Occipital lobe (tissue), 2 donors: ENCODE measurements around the gene ELN. TPM values are rescaled to one million over a fixed set of nuclear protein-coding genes. Genes with fewer than 3 reads are reported as not detected.
A peak's percentile ranks its signal among the peaks of the same experiment; 100 is the strongest.
"Not testable (repeated sequence)": the region's sequence is repeated elsewhere in the genome, so short reads cannot be mapped to it uniquely, and the experiment has no call there.

Source experiments
- DNase-seq: peaks from one replicate; lab custom pipeline; 2025; lab: John Stamatoyannopoulos, UW
- total RNA-seq: library from RNA; depleted of rRNA; stranded (reverse); fragments of >200 nt; gene quantifications from one replicate; pipeline ENCODE4 v1.2.3, GENCODE V29; 2014

Gene ELN
- total RNA-seq, 1 donor from 2014 or later: 10.9 TPM

- no peak for DNase-seq
Measured at GRCh38 chr7:74040791-74041520, 13.0 kb downstream of the ELN start.

GRCh38 chr7:74042746-74043522 lies 15.0 kb downstream of the ELN start:
- DNase-seq: no peak

GRCh38 chr7:74043523-74043951 lies 15.6 kb downstream of the ELN start:
- DNase-seq: no peak

DNA sequence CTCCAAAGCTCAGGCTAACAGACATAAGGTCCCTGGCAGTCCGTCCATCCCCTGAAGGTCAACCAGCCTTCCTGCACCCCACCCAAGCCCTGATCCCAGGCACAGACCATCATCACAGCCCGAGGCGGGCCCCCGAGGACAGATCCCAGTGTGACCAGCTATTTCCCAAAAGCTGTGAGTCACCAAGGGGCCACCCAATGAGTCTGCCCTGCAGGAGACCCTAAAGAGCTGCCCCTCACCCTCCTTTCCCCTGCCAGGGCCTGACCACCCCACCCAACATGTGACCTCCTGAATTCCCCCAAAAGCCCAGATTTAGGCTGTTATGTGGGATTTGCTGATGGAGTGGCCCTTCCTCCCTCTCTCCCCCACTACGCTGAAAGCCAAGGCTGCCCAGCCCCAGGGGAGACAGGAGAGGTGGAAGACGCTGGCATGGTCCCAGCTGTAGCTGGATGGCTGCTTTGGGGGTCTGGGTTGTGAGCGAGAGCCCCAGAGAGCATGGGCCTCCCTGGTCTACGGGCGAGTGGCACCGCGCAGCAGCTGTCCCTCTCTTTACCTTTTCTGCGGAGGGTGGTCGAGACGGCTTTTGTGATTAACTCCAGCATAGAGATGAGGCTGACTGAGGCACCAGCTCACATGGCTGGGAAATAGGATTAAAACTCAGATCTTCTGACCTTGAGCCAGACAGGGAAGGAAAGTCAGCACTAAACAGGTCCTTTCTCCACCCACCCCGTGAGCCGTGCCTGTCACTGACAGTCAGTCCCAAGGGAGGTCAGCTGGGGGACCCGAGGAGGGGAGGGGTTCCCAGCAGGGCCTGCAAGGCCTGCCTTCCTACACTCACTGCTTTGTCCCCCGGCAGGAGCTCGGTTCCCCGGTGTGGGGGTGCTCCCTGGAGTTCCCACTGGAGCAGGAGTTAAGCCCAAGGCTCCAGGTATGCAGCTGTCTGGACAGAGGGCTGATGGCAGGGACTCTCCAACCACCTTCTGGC lies 16.7 kb downstream of the ELN start:
- peak; percentile 46 for DNase-seq

DNA sequence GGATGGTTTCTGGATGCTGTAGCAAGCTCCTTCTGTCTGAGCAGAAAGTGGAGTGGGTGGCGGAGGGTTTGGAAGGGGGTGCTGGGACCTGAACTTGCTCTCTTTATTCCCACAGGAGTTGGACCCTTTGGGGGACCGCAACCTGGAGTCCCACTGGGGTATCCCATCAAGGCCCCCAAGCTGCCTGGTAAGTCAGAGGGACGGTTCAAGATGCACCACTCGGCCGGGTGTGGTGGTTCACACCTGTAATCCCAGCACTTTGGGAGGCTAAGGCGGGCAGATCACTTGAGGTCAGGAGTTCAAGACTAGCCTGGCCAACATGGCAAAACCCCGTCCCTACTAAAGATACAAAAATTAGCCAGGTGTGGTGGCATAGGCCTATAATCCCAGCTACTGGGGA lies 18.6 kb downstream of the ELN start:
- DNase-seq: not testable (repeated sequence)

GRCh38 chr7:74047804-74048380 lies 19.9 kb downstream of the ELN start:
- DNase-seq: no peak

DNA sequence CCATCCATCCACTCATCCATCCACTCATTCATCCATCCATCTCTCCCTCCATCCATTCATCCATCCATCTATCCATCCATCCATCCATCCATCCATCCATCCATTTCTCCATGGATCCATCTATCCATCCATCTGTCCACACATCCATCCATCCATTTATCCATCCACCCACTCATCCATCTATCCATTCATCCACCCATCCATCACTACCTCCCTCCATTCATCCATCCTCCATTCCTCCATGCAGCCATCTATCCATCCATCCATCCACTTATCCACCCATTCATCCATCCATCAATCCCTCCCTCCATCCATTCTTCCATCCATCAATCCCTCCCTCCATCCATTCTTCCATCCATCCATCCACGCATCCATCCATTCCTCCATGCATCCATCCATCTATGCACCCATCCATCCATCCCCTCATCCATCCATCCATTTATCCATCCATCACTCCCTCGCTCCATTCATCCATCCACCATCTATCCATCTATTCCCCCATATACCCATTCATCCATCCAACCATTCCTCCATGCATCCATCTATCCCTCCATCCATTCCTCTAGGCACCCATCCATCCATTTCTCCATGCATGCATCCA lies 21.1 kb downstream of the ELN start:
- no peak for DNase-seq

DNA sequence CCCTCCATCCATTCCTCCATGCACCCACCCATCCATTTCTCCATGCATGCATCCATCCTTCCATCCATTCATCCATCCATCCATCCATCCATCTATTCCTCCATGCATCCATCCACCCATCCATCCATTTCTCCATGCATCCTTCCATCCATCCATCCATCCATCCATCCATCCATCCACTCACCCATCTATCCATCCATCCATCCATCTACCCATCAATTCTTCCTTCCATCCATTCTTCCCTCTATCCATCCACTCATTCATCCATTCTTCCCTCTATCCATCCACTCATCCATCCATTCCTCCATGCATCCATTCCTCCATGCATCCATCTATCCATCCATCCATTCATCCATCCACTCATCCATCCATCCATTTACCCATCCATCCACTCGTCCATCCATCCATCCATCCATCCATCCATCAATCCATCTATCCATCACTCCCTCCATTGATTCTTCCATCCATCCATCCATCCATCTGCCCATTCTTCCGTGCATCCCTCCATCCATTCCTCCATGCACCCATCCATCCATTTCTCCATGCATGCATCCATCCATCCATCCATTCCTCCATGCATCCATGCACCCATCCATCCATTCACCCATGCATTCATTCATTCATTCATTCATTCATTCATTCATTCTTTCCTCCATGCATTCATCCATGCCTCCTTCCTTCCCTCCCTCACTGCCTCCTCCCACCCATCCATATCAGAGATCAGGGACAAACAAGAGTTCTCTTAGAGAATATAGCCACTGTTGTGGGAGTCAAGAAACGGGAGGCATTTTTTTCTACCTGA lies 22.2 kb downstream of the ELN start:
- DNase-seq: no peak

DNA sequence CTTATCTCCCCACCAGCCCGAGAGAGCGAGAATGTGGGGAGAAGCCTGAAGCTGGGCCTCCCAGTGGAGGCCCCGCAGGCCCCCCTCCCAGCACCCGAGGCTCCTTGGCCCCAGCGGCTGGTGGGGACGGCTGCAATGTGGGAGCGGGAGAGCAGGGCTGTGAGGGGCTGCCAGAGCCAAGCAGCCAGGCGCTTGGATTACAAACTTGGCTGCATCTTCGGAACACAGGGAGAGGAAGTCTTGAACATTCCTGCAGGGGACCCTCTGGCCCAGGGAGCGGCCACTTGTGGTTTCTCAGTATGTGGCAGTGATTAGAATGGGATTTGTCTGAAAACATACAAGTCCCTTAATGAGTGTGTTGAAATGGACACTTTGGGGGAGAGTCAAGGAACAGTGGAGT lies 23.2 kb downstream of the ELN start:
- no peak for DNase-seq

DNA sequence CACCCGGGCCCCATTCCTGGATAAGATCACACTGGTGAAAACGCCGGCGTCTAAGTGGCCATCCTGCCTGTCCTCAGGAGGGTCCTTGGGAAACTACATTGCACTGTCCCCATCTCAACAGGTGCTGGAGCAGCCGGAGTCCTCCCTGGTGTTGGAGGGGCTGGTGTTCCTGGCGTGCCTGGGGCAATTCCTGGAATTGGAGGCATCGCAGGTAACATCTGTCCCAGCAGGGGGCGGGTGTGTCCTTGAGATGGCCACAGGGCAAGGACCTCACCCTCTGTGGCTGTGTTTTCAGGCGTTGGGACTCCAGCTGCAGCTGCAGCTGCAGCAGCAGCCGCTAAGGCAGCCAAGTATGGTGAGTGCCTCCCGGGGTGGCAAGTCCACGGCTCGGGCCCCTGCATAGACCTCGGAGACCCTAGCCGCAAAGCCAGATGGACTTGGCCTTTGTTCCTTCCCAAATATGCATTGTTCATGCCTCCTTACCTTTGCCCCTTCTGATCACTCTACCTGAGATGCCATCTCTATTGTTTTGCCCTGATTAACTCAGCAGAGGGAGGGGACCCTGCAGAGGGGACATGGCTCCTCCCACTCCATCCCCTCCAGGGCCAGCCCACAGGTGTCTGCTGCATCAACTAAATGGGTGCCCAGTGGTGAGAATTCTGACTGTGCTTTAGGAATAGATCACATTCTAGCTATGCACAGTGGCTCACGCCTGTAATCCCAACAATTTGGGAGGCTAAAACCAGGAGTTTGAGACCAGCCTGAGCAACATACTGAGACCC lies 23.8 kb downstream of the ELN start:
- DNase-seq: no peak

GRCh38 chr7:74052628-74053027 lies 24.7 kb downstream of the ELN start:
- no peak for DNase-seq

DNA sequence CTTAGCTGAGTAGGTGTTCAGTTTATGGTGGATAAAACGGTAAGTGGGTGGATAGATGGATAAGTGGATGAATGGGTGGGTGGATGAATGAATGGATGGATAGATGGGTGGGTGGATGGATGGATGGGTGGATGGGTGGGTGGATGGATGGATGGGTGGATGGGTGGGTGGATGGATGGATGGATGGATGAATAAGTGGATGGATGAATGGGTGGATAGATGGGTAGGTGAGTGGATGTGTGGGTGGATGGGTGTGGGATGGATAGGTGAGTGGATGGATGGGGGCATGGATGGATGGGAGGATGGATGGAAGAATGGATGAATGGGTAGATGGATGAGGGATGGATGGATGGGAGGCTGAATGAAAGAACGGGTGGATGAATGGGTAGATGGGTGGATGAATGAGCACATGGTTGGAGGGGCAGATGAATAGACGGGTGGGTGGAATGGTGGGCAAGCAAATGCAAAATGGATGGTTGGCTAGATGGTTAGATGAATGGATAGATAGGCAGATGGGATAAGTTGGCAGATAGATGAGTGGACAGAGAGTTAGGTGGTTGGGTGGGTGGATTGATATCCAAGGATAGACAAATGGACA lies 25.7 kb downstream of the ELN start:
- no peak for DNase-seq

GRCh38 chr7:74056096-74056915 lies 28.3 kb downstream of the ELN start:
- DNase-seq: no peak

- DNase-seq: no peak
Measured at GRCh38 chr7:74057216-74057925, 29.4 kb downstream of the ELN start.

DNA sequence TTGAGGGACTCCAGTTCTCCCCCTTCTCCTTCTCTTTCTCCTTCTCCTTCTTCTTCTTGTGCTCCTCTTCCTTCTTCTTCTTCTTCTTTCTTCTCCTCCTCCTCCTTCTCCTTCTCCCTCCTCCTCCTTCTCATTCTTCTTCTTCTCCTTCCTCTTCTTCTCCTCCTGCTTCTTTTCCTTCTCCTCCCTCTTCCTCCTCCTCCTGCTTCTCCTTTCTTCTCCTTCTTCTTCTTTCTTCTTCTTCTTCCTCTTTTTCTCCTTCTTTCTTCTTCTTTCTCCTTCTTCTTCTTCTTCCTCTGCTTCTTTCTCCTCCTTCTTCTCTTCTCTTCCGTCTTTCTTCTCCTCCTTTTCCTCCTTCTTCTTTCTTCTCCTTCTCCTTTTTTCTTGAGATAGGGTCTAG lies 30.0 kb downstream of the ELN start:
- DNase-seq: no peak

- DNase-seq: no peak
Measured at GRCh38 chr7:74058486-74058885, 30.5 kb downstream of the ELN start.

- no peak for DNase-seq
Measured at GRCh38 chr7:74059037-74059436, 31.1 kb downstream of the ELN start.
